Superior temporal gyrus (tissue), 1 donor: ENCODE results near the gene HTT-AS.
A peak's percentile ranks its signal among the peaks of the same experiment; 100 is the strongest.
"Not testable (repeated sequence)": the region's sequence is repeated elsewhere in the genome, so short reads cannot be mapped to it uniquely, and the experiment has no call there.

Experiments used
- DNase-seq: peaks from one replicate; pipeline ENCODE4 v3.0.0-alpha.2; 2016; ENCODE audit errors: extremely low spot score

Gene HTT-AS

GRCh38 chr4:3074078-3074845 lies at the start of gene HTT-AS, which contains the start of gene HTT:
HTT-AS (minus strand) TSS chr4:3074538.
HTT (plus strand) TSS chr4:3074681; CDS start chr4:3074826, 145 bp downstream.
- peak; percentile 94 for DNase-seq

GRCh38 chr4:3123181-3123671 lies 48.9 kb upstream of the HTT-AS start:
- DNase-seq = no peak

- DNase-seq = no peak
Measured at GRCh38 chr4:3122081-3122563, 47.8 kb upstream of the HTT-AS start.

- no peak for DNase-seq
Measured at GRCh38 chr4:3121596-3121995, 47.3 kb upstream of the HTT-AS start.

GRCh38 chr4:3121110-3121509 lies 46.8 kb upstream of the HTT-AS start:
- DNase-seq = no peak

GRCh38 chr4:3119464-3119863 lies 45.1 kb upstream of the HTT-AS start:
- DNase-seq = no peak

- DNase-seq = no peak
Measured at GRCh38 chr4:3118312-3118711, 44.0 kb upstream of the HTT-AS start.

- DNase-seq = no peak
Measured at GRCh38 chr4:3116955-3117354, 42.6 kb upstream of the HTT-AS start.

- DNase-seq = no peak
Measured at GRCh38 chr4:3115637-3116270, 41.4 kb upstream of the HTT-AS start.

GRCh38 chr4:3114377-3114776 lies 40.0 kb upstream of the HTT-AS start:
- DNase-seq = no peak

GRCh38 chr4:3112609-3113469 lies 38.5 kb upstream of the HTT-AS start:
- no peak for DNase-seq

- DNase-seq = no peak
Measured at GRCh38 chr4:3112201-3112600, 37.9 kb upstream of the HTT-AS start.

- DNase-seq = no peak
Measured at GRCh38 chr4:3111461-3111860, 37.1 kb upstream of the HTT-AS start.

GRCh38 chr4:3108211-3108610 lies 33.9 kb upstream of the HTT-AS start:
- no peak for DNase-seq

- no peak for DNase-seq
Measured at GRCh38 chr4:3107691-3108121, 33.4 kb upstream of the HTT-AS start.

GRCh38 chr4:3107271-3107670 lies 32.9 kb upstream of the HTT-AS start:
- DNase-seq = no peak

GRCh38 chr4:3106339-3107186 lies 32.2 kb upstream of the HTT-AS start:
- peak; percentile 93 for DNase-seq

- DNase-seq = no peak
Measured at GRCh38 chr4:3098346-3098745, 24.0 kb upstream of the HTT-AS start.

GRCh38 chr4:3096202-3096601 lies 21.9 kb upstream of the HTT-AS start:
- no peak for DNase-seq

GRCh38 chr4:3094701-3095100 lies 20.4 kb upstream of the HTT-AS start:
- not testable (repeated sequence) for DNase-seq

- no peak for DNase-seq
Measured at GRCh38 chr4:3091464-3091863, 17.1 kb upstream of the HTT-AS start.
